Measurements from ENCODE around the gene ARHGAP10.

ARHGAP10 gene

GRCh38 chr4:147833254-147833653 lies 101.4 kb downstream of the ARHGAP10 start:
- ChIA-PET POLR2A (no interaction called here), CTCF (interaction anchor here (0.8 to 2.4 kb wide), 6 partner anchors 10 to 132 kb away, joined by 3 to 8 read pairs (median 3); no protein-coding TSS in a partner anchor)
- DNase-seq (ENCODE audit: extremely low spot score) = no peak
- TF ChIP-seq CTCF (IDR thresholded peaks at IDR 0.05; ENCODE audit: control extremely low read depth, extremely low read depth, low read depth, missing control alignments) = no peak

- DNase-seq (ENCODE audit: extremely low spot score) = no peak
- CTCF ChIA-PET = interaction anchor here (0.8 to 2.4 kb wide), 6 partner anchors 10 to 132 kb away, joined by 3 to 8 read pairs (median 3); no protein-coding TSS in a partner anchor
- TF ChIP-seq CTCF (IDR thresholded peaks at IDR 0.05; ENCODE audit: control extremely low read depth, extremely low read depth, low read depth, missing control alignments) = no peak
- POLR2A ChIA-PET = no interaction called here
Measured at GRCh38 chr4:147833741-147834140, 101.9 kb downstream of the ARHGAP10 start.

- CTCF ChIA-PET = interaction anchor here (2.4 to 16.9 kb wide), 3 partner anchors 11 to 30 kb away, joined by 8 to 210 read pairs (median 14); no protein-coding TSS in a partner anchor
- POLR2A ChIA-PET = no interaction called here
- no peak for DNase-seq (ENCODE audit: extremely low spot score)
- no peak for TF ChIP-seq CTCF (IDR thresholded peaks at IDR 0.05; ENCODE audit: control extremely low read depth, extremely low read depth, low read depth, missing control alignments)
Measured at GRCh38 chr4:147834480-147834879, 102.6 kb downstream of the ARHGAP10 start.

- POLR2A ChIA-PET = no interaction called here
- TF ChIP-seq CTCF (IDR thresholded peaks at IDR 0.05; ENCODE audit: control extremely low read depth, extremely low read depth, low read depth, missing control alignments) = no peak
- CTCF ChIA-PET = interaction anchor here (1.3 to 16.9 kb wide), 7 partner anchors 9 to 129 kb away, joined by 3 to 210 read pairs (median 5); partner anchors contain the start of gene ARHGAP10
- DNase-seq (ENCODE audit: extremely low spot score) = peak; percentile 29
Measured at GRCh38 chr4:147836807-147837206, 104.9 kb downstream of the ARHGAP10 start.

- ChIA-PET CTCF (interaction anchor here (1.1 to 16.9 kb wide), 5 partner anchors 12 to 106 kb away, joined by 3 to 210 read pairs (median 5); partner anchors contain the start of gene ARHGAP10), POLR2A (no interaction called here)
- DNase-seq (ENCODE audit: extremely low spot score) = no peak
- no peak for TF ChIP-seq CTCF (IDR thresholded peaks at IDR 0.05; ENCODE audit: control extremely low read depth, extremely low read depth, low read depth, missing control alignments)
Measured at GRCh38 chr4:147837435-147837834, 105.5 kb downstream of the ARHGAP10 start.

GRCh38 chr4:147837854-147838253 lies 106.0 kb downstream of the ARHGAP10 start:
- no peak for DNase-seq (ENCODE audit: extremely low spot score)
- POLR2A ChIA-PET = no interaction called here
- TF ChIP-seq CTCF (IDR thresholded peaks at IDR 0.05; ENCODE audit: control extremely low read depth, extremely low read depth, low read depth, missing control alignments) = no peak
- CTCF ChIA-PET = interaction anchor here (0.7 to 16.9 kb wide), 5 partner anchors 12 to 52 kb away, joined by 3 to 210 read pairs (median 5); no protein-coding TSS in a partner anchor

Data from GM10248 (cell line).